Sigmoid colon (tissue), 7 donors: ENCODE measurements around the gene POLN. TPM values are rescaled to one million over a fixed set of nuclear protein-coding genes. Genes with fewer than 3 reads are reported as not detected.

ENCODE experiments used
- DNase-seq: peaks from one replicate; pipeline ENCODE4 v3.0.0-alpha.2; 2019
- H3K27ac ChIP-seq, 4 donors: fragments of 200-600 bp; sonication (generic); one replicate each; pipeline ENCODE4 v1.5.1; 2016 to 2019; ENCODE audit warnings: mild to moderate bottlenecking in 1 of 4
- H3K27me3 ChIP-seq, 3 donors: fragments of 200-600 bp; sonication (generic); one replicate each; pipeline ENCODE4 v1.5.1; 2019; ENCODE audit warnings: mild to moderate bottlenecking in 1 of 3
- H3K36me3 ChIP-seq, 4 donors: fragments of 200-600 bp; sonication (generic); one replicate each; pipeline ENCODE4 v1.5.1; 2016 to 2019
- H3K4me1 ChIP-seq, 4 donors: fragments of 200-600 bp; sonication (generic); one replicate each; pipeline ENCODE4 v1.5.1; 2017 to 2019
- H3K4me3 ChIP-seq, 4 donors: fragments of 200-600 bp; sonication (generic); one replicate each; pipeline ENCODE4 v1.5.1; 2017 to 2019; ENCODE audit warnings: mild to moderate bottlenecking in 2 of 4, moderate library complexity in 1 of 4
- H3K9me3 ChIP-seq, 4 donors: fragments of 200-600 bp in 3 of 4; sonication (generic) in 3 of 4; one replicate each; pipeline versions ENCODE4 v1.5.1 to v1.6.1; 2013 to 2019
- EP300 ChIP-seq, 4 donors: sonication (generic); formaldehyde crosslinking; IDR thresholded peaks; one replicate each; pipeline ENCODE4 v1.6.1; 2017; ENCODE audit warnings: antibody characterized with exemption in 4 of 4
- POLR2A ChIP-seq, 2 donors: fragments of 450-650 bp; IDR thresholded peaks; one replicate each; pipeline ENCODE4 v1.6.1; 2016; ENCODE audit warnings: antibody characterized with exemption in 2 of 2, mild to moderate bottlenecking in 2 of 2, moderate library complexity in 2 of 2
- POLR2AphosphoS5 ChIP-seq, 4 donors: sonication (generic); formaldehyde crosslinking; IDR thresholded peaks; one replicate each; pipeline ENCODE4 v1.6.1; 2017; ENCODE audit warnings: antibody characterized with exemption in 4 of 4
- WGBS, 2 donors: extraction: QIAGEN DNeasy Blood & Tissue Kit; methylation state at CpG; one replicate each; pipeline ENCODE4 v1.1.7; 2013; 5-methylcytosine and 5-hydroxymethylcytosine counted together
- intact Hi-C: fragments of 100-400 bp; cut with DNase I; formaldehyde crosslinking; loops from one replicate; pipeline ENCODE4 v1.15.1; 2023
- polyA plus RNA-seq, 3 donors: library from polyadenylated mRNA; stranded (reverse); fragments of 200-250 nt; gene quantifications; one replicate each; pipeline ENCODE4 v1.2.3, GENCODE V29; 2013
- total RNA-seq, 4 donors: library from RNA; depleted of rRNA; stranded (reverse); fragments of >200 nt; gene quantifications; one replicate each; pipeline ENCODE4 v1.1.0, GENCODE V29; 2016
- TF ChIP-seq, protein P1 (sequence below), 4 experiments: fragments of 450-650 bp in 3 of 4; fragments of 200-600 bp in 1 of 4; IDR thresholded peaks; one replicate each; pipeline ENCODE4 v1.5.1; 2016 to 2019; ENCODE audit warnings: antibody characterized with exemption in 4 of 4, mild to moderate bottlenecking in 3 of 4, moderate library complexity in 2 of 4
- donor health status: healthy with polysubstance abuse.
- donor health status: Bipolar disorder and iron deficiency.
- donor health status: healthy.

Gene POLN
- total and polyA plus RNA-seq, 7 donors, result 0.60 to 9.4 (median 2.0) TPM; not detected in 1

DNA sequence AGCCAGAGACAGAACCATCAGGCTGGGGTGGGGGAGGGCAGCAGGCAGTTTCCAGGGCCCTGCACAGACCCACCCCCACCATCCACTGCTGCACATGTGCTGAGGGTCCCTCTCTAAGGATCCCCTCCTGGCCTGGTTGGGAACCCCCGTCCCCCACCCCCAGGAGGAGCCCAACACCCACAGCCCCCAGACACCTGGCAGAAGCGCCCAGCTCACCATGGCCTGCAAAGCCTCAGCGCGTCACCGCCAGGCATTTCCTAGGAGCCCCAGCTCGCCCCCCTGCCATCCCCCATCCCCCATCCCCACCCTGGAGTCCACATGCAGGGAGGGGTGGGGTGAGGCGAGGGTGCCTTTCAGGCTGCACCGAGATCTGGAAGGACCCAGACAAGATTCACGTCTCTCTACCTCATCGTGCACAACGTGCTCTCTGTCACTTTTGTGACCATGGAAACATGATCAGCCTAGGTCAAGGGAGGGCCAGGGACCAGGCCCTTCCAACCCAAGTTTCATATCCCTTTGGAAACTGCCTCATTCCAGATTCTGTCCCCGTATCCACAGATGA is 10.7 kb upstream of the POLN start:
- no peak overlapping the region for H3K4me3 ChIP-seq
- intact Hi-C loops, result no loop called here
- H3K9me3 ChIP-seq, result no peaks in the 10 kb centered on the region
- TF ChIP-seq POLR2AphosphoS5 (IDR thresholded peaks at IDR 0.05) (no peak), POLR2A (IDR thresholded peaks at IDR 0.05) (no peak)
- H3K27ac ChIP-seq, result no peak overlapping the region
- H3K4me1 ChIP-seq, result peaks cover 0 to 37% (median 29%) of the 10 kb centered on the region in 4 donors
- H3K27me3 ChIP-seq, result no peaks in the 10 kb centered on the region
- WGBS, 2 donors, result 89 to 91% methylated on average over 12 of the region's 12 CpGs
- DNase-seq, result no peak
- peaks cover 17 to 75% (median 49%) of the 10 kb centered on the region in 4 donors for H3K36me3 ChIP-seq

DNA sequence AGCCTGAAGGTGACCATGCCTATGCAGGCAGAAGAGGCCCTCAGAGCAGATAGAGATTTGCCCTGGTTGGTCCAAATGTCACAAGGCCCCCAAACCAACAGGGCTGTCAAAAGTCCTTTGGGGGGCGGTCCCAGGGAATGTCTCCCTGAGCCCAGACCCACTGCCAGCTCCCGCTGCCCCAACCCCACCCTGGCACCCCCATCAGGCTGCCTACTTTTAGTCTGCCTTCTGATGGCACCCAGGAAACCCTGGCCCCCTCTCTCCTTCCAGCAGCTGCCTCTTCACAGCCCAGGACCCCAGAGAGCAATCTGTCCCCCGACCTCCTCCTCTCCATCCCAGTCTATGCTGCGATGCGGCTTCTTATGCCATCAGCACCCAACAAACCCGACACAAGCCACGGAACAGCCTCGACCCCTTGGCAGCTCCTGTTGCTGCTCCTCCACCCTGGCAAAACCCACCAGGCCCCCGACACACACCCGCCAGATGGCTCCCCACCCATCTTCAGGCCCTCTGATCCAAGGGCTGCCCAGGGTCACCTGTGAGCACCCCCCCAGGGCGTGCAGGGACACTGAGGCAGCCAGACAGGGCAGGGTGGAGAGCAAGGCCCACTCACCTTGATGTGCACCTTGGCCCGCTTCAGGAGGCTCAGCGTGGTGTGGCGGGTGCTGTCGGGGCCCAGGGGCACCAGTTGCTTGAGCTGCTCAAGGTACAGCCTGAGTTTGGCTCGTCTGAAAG is 10.0 kb upstream of the POLN start:
- WGBS, 2 donors, result 94 to 95% methylated on average over 16 of the region's 16 CpGs
- peaks cover 17 to 81% (median 51%) of the 10 kb centered on the region in 4 donors for H3K36me3 ChIP-seq

DNA sequence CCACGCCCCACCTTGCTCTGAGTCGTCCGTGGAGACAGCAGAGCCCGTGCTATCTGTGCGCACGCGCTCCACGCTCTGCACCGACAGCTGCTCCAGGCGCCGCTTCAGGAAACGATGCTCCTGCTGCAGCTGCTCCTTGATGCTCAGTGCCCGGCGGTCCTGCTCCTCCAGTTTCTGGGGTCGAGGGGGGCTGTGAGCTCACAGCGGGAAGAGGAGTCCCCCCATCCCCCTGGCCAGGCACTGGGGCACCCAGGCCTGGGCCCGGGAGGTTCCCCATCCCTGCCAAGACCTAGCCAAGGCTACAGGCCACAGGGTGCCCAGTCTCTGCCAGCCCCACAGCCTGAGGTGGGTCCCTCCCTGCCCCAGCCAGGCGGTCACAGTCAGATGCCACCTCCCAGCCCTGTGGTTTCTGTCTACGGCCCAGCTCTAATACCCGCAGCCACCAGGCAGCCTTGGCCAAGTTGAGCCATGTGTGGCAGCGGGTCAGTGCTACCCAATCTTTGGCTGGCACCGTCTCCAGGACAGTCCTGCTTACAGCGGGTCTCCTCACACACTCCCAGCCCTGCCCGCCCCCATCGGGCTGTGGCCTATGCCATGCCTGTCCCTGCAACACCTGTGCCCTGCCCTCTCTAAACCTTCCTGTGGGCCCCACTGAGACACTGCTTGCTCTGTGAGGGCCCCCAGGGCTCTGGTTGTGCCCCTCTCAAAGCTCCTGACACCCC is 9.3 kb upstream of the POLN start:
- no peaks in the 10 kb centered on the region for H3K27me3 ChIP-seq
- intact Hi-C loops, result no loop called here
- no peak overlapping the region for H3K4me3 ChIP-seq
- no peaks in the 10 kb centered on the region for H3K9me3 ChIP-seq
- peak; percentile 62 for DNase-seq
- peaks cover 0 to 24% (median 15%) of the 10 kb centered on the region in 4 donors for H3K4me1 ChIP-seq
- H3K36me3 ChIP-seq, result peaks cover 17 to 84% (median 51%) of the 10 kb centered on the region in 4 donors
- TF ChIP-seq POLR2AphosphoS5 (IDR thresholded peaks at IDR 0.05), result no peak
- TF ChIP-seq, protein P1, sequence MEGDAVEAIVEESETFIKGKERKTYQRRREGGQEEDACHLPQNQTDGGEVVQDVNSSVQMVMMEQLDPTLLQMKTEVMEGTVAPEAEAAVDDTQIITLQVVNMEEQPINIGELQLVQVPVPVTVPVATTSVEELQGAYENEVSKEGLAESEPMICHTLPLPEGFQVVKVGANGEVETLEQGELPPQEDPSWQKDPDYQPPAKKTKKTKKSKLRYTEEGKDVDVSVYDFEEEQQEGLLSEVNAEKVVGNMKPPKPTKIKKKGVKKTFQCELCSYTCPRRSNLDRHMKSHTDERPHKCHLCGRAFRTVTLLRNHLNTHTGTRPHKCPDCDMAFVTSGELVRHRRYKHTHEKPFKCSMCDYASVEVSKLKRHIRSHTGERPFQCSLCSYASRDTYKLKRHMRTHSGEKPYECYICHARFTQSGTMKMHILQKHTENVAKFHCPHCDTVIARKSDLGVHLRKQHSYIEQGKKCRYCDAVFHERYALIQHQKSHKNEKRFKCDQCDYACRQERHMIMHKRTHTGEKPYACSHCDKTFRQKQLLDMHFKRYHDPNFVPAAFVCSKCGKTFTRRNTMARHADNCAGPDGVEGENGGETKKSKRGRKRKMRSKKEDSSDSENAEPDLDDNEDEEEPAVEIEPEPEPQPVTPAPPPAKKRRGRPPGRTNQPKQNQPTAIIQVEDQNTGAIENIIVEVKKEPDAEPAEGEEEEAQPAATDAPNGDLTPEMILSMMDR (IDR thresholded peaks at IDR 0.05), result no peak
- TF ChIP-seq POLR2A (IDR thresholded peaks at IDR 0.05), result no peak
- TF ChIP-seq EP300 (IDR thresholded peaks at IDR 0.05), result no peak
- 92 to 94% methylated on average over 25 of the region's 25 CpGs for whole genome bisulfite sequencing, 2 donors
- H3K27ac ChIP-seq, result no peak overlapping the region

More for the DNA sequence above, 10.0 kb upstream of the POLN start:
- Histone ChIP-seq H3K27ac (no peak overlapping the region), H3K27me3 (no peaks in the 10 kb centered on the region), H3K4me3 (no peak overlapping the region), H3K4me1 (peaks cover 0 to 31% (median 22%) of the 10 kb centered on the region in 4 donors), H3K9me3 (no peaks in the 10 kb centered on the region)
- intact Hi-C loops, result no loop called here
- DNase-seq, result peak; percentile 56
- TF ChIP-seq POLR2AphosphoS5 (IDR thresholded peaks at IDR 0.05), result no peak
- TF ChIP-seq EP300 (IDR thresholded peaks at IDR 0.05), result no peak
- TF ChIP-seq POLR2A (IDR thresholded peaks at IDR 0.05), result no peak
- TF ChIP-seq, protein P1 (IDR thresholded peaks at IDR 0.05), result no peak

DNA sequence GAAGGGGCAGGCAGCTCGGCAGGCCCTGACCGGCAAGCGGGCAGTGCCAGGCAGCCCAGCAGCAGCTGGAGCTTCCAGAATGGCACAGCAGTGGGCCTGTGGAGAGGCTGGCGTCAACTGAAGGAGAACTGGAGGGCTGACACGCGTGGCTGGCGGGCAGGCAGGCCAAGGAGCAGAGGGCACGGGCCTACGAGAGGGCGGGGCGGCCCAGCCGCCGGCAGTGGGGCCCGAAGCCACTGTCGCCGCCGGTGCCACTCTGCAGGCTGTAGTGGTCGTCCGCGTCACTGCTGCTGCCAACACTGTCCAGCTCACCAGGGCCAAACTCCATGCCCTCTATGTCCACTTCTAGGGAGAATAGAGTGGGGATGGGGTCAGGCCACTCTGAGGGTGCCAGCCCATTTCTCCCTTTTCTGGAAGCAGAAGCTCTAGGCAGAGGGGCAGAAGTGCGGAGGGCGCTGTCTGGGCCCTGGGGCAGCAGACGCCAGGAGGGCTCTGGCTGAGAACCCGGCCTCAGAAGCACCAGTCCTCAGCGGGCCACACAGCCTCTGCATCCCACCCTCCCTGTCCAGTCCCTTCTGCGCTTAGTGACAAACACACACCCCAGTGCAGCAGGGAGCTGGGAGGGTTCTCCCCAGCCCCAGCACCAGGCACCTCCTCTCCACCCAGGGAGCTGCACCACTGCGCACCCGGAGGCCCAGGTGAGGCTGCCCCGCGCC is 8.6 kb upstream of the POLN start:
- no peaks in the 10 kb centered on the region for H3K27me3 ChIP-seq
- intact Hi-C loops, result no loop called here
- H3K4me1 ChIP-seq, result peaks cover 0 to 18% (median 8%) of the 10 kb centered on the region in 4 donors
- no peaks in the 10 kb centered on the region for H3K9me3 ChIP-seq
- H3K4me3 ChIP-seq, result no peak overlapping the region
- no peak overlapping the region for H3K27ac ChIP-seq
- WGBS, 2 donors, result 90 to 93% methylated on average over 30 of the region's 30 CpGs
- TF ChIP-seq EP300 (IDR thresholded peaks at IDR 0.05), result no peak
- TF ChIP-seq POLR2A (IDR thresholded peaks at IDR 0.05), result no peak
- TF ChIP-seq POLR2AphosphoS5 (IDR thresholded peaks at IDR 0.05), result no peak
- TF ChIP-seq, protein P1 (IDR thresholded peaks at IDR 0.05), result no peak
- DNase-seq, result peak; percentile 49
- peaks cover 17 to 84% (median 51%) of the 10 kb centered on the region in 4 donors for H3K36me3 ChIP-seq
